H1 (cell line): Measurements from ENCODE around the gene HIPK2. TPM values are rescaled to one million over a fixed set of nuclear protein-coding genes. Genes with fewer than 3 reads are reported as not detected.

Experiments used
- HDAC2 ChIP-seq, 2 experiments: fragments of 300-600 bp in 1 of 2; sonication (generic) in 1 of 2; IDR thresholded peaks; 2 replicates each; pipeline ENCODE4 v1.6.1; 2011 to 2012; ENCODE audit warnings: low read depth in 2 of 2, low read length in 2 of 2, mild to moderate bottlenecking in 2 of 2, moderate library complexity in 2 of 2, borderline replicate concordance in 1 of 2, inconsistent platforms in 1 of 2
- POLR2AphosphoS5 ChIP-seq: IDR thresholded peaks from 2 replicates; pipeline ENCODE4 v1.6.1; 2011; ENCODE audit warnings: low read depth, low read length
- polyA plus RNA-seq, 7 experiments: library from polyadenylated mRNA; depleted of rRNA in 3 of 7; stranded (reverse) in 5 of 7; unstranded in 2 of 7; fragments of >200 nt in 5 of 7; fragments of 200-250 nt in 2 of 7; gene quantifications; 1 replicate in 5 of 7; 2 replicates in 1 of 7; 4 replicates in 1 of 7; pipeline versions ENCODE4 v1.2.1 to v1.2.3, GENCODE V29; 2011 to 2013; ENCODE audit warnings: missing spikeins in 2 of 7, mixed read lengths in 2 of 7
- total RNA-seq: library from RNA; stranded (reverse); fragmentation: NEBNext Ultra II Directional; extraction: Animal tissue kit (Norgen Biotek cat#: 25700); gene quantifications from 2 replicates; pipeline ENCODE4 v1.2.1, GENCODE V29; 2021

Gene HIPK2
- total and polyA plus RNA-seq, 2 of the 8 experiments (the other 6 are each of a cell fraction or from before 2014, with no cell fraction given): 8.3 to 24.3 TPM

GRCh38 chr7:139813689-139814088, 35.9 kb upstream of the HIPK2 start (continued):
- TF ChIP-seq HDAC2 (IDR thresholded peaks at IDR 0.05; ENCODE audit: borderline replicate concordance in 1 of 2, low read depth in 2 of 2, low read length in 2 of 2): no peak
- no peak for TF ChIP-seq POLR2AphosphoS5
